ENCODE data around the gene TMEM144. TPM values are rescaled to one million over a fixed set of nuclear protein-coding genes. Genes with fewer than 3 reads are reported as not detected.
"Not testable (repeated sequence)": the region's sequence is repeated elsewhere in the genome, so short reads cannot be mapped to it uniquely, and the experiment has no call there.

The TMEM144 gene
- polyA plus RNA-seq, 3 donors = 4.9 to 6.0 (median 5.6) TPM

DNA sequence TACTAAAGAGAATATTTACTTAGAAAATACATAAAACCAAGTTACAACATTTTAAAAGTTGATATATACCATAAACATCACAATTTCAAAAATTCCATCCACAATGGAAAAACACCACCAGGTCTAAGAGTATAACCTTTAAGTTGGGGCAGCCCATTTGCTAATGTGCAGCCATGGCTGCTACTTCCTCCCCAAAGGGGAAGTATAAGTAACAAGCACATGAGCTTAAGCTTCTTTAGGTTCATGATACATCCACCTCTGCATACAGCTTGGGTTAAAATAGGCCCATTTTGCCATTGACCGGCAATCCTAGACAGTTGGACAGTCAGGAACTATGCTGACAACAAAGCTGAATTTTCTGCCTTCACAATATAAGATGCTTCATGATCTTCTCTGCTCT, 20.9 kb upstream of the TMEM144 start:
- DNase-seq (ENCODE audit: low read depth in 3 of 3, low spot score in 2 of 3) = no peak

DNA sequence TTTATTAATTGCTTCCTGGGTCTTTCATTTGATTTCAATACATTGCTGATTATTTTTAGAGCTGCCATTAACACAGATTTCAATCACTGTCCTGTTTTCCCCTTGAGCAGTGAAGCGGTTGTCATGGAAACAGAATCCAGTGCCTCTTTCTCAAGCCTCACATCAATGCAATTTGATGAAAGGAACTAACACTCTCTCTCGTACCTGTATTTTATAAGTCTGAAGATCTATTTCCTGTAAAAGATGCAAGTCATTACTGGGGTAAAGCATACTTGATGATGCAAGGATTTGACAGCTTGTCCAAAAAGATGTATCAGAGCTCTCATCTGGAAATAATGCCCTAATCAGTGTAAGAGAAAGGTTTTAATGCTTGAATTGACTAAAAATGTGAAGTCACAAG, 19.6 kb upstream of the TMEM144 start:
- DNase-seq (ENCODE audit: low read depth in 3 of 3, low spot score in 2 of 3) = no peak

DNA sequence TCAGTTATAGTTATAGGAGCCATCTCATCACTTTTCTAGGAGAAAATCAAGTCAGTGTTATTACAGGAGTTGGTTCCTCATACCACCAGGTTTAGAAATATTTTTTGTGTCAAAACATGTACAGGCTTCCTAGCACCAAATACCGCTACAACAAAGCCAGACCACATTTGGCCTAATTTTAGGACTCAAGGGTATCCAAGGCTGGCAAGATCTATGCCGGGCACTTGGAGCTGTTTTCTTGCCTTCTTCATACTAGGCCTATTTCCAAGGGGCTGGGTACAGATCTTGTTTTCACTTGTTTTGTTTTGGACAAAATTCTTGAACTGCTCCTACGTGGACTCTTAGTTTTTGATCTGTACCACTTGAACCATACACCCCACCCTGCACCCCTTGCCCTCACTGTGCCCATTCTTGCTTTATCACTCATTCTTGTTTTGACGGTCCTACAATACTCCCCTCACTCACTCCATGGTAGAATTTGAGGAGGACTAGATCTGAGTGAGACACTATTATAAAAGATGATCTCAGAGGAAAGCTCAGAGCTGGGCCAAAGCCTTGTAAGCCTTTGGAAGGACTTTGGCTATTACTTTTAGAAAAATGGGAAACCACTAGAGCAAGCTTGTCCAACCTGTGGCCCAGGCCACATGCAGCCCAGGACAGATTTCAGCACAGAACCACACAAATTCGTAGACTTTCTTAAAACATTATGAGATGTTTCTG, 17.7 kb upstream of the TMEM144 start:
- no peak for DNase-seq (ENCODE audit: low read depth in 3 of 3, low spot score in 2 of 3)

DNA sequence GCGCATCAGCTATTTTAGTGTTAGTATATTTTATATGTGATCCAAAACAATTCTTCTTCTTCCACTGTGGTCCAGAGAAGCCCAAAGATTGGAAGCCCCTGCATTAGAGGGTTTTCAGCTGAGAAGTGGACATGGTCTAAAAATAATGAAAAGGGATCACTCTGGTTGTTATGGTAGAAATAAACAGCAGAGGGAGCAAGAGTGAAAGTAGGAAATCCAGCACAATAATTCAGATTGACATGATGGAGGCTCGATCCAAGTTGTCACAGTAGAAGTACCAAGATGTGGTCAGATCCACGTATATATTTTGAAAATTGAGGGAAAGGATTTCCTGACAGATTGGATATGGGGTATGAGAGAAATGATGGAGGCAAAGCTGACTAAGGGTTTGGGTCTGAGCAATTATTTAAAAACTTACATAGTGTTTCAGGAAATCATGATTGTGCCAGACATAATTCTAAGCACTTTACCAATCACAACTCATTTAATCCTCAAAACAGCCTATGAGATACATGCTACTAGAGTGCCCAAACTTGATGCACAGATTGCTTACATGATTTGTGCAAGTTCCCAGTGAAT, 17.0 kb upstream of the TMEM144 start:
- DNase-seq (ENCODE audit: low read depth in 3 of 3, low spot score in 2 of 3) = no peak

DNA sequence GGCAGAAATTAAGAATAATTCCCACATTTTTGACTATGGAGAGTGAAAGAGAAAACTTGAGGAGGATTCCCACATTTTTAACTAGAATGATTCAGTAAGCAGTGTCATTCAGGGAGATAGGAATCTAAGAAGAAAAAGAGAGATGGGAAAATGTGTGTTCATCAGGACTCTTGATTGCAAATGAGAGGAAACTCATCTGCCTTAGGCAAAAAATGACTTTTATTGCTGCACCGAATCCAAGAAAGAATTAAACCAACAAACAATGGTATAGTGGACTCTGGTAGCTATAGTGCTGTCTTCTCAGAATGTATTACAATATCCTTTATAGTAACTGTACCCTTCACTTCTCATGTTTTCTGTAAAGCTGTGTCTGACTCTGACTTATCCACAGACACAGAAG, 15.0 kb upstream of the TMEM144 start:
- no peak for DNase-seq (ENCODE audit: low read depth in 3 of 3, low spot score in 2 of 3)

DNA sequence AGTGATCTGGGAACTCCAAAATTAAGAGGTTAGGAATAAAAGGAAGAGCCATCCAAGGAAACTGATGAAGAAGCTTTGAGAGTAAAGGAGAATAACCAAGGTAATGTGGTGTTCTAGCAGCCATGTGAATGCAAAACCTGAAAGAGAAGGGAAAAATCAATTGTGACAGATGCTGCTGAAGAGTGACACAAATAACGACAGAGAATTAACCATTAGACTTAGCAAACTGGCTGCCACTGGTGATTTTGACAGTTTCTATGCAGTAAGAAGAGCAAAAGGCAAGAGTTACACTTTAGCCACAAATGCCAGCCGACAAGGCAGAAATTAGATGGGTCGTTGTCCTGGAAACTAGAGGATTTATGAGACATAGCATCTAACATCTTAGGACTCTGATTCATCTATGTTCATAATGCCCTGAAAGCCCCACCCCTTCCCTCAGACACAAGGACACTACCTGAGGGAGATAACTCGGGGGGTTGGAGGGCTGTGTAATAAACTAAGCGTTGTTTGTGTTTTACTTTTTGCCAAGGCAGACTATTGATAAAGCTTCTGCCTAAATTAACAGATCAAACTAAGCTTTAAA, 13.0 kb upstream of the TMEM144 start:
- no peak for DNase-seq (ENCODE audit: low read depth in 3 of 3, low spot score in 2 of 3)

DNA sequence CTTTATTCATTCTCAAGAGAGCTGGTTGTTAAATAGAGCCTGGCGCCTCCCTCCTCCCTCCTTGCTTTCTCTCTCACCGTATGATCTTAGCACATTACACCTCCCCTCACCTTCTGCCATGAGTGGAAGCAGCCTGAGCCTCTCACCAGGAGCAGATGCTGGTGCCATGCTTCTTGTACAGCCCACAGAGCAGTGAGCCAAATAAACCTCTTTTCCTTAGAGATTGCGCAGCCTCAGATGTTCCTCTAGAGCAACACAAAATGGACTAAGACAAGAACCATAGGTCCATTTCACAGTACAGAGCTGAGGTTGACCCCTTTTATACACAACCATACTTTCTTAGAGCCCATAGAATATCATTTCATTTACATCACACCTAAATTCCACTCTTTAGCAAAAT, 10.1 kb upstream of the TMEM144 start:
- no peak for DNase-seq (ENCODE audit: low read depth in 3 of 3, low spot score in 2 of 3)

DNA sequence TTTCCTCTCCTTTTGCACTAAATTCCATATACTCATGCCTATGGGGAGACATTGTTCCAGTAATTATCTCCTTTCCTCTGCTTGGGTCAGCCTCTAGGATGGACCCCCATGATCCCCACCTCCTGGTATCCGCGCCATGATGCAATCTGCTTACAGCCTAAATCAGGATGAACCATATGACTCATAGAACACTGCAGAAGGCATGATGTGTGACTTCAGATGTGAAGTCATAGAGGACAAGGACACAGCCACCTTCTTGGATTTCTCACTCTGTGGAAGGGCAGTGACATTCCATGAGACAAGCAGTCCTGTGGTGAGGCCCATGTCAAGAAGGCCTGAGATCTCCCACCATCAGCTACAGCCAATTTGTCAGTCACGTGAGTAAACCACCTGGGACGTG, 9.0 kb upstream of the TMEM144 start:
- DNase-seq (ENCODE audit: low read depth in 3 of 3, low spot score in 2 of 3) = no peak

DNA sequence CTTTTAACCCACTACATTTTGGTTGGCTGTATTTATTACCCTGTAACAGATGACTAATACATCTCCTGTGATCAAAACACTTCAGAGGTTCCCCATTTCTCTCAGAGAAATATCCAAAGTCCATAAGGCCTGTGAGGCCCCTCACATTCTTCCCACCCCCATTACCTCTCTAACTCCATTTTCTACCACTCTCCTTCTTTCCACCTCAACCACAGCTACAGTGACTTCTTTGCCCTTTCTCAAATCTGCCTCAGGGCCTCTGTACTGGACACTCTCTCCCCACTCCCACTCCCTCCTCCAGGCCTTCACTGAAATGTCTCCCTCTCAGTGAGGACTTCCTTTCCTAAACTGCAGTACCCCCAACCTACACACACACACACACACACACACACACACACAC, 8.4 kb upstream of the TMEM144 start:
- no peak for DNase-seq (ENCODE audit: low read depth in 3 of 3, low spot score in 2 of 3)

DNA sequence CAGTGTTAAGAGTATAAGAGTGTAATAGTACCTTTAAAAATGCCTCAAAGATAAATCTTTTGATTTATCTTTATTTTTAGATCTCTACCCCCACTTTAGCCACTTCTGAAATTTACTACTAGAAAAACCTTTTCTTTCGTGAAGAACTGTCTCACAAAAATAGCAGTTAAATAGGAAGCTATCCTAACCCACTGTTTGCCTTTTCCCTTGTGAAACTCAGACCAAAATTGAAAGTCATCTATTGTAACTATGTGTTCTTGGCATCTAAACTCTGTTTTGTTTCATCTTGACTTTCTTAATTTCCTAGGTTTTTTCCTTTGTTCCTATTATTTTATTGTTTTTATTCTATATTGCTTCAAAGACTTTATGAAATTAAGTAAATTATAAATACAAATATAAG, 7.8 kb upstream of the TMEM144 start:
- DNase-seq (ENCODE audit: low read depth in 3 of 3, low spot score in 2 of 3) = no peak

DNA sequence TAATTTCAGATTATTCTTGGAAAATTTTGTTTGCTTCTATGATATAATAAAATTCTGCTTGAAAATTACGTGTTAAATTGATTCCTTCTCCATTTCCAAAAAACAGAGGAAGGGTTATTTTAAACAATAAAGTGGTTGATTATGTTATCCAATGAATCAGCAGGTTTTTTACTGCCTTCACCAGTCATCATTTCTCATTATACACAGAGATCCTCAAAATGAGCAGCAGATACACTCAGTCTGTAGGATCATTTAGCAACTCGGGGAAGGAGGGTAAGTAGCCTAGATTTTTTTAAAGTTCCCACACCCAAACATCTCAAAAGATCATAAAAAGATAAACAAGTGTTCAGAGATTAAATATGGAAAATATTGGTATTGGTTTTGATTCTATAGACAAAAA, 6.8 kb upstream of the TMEM144 start:
- DNase-seq (ENCODE audit: low read depth in 3 of 3, low spot score in 2 of 3) = no peak

DNA sequence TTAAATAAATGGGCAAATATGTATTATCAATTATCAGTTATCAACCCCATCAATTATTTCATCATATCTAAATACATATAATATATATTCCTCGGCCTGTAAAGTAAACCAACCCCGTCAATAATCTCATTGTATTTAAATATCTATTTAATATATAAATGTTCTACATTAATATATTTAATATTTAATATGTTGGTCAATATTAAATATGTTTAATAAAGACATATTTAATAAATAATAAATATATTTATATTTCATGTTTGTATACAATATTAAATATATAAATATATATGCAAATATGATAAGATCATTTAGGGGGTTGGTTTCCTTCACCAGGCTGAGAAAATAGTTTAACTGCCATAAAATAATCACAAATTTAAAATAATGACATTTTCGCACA, 6.4 kb upstream of the TMEM144 start:
- no peak for DNase-seq (ENCODE audit: low read depth in 3 of 3, low spot score in 2 of 3)

DNA sequence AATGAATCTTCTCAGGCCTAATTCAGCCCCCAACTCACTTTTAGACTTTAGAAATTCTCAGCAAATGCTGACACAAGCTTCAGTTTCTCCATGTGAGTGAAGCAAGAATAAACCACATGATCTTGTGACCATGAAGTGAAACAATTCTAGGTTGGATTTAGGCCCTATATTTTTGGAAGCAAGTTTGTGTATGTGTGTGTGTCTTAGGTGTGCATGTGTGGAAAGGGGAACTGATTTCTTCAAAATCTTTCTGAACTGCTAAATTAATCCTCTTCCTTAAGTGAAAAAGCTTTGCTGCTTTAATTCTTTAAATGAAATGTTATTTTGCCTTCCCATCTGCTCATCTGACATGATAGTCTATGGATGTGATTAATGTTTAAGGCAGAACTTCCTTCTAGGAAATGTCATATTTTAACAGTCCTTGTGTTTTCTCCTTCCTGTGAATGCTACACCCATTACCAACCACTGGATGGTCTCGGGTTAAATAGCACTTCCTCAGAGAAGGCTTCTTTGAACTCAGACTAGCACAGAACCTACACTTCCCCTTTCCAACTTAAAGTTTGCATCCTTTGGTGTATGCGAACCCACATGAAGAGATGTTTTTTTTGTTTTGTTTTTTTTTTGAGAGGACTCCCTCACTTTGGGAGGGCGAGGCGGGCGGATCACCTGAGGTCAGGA, 1.2 kb upstream of the TMEM144 start:
- DNase-seq (ENCODE audit: low read depth in 3 of 3, low spot score in 2 of 3) = no peak

DNA sequence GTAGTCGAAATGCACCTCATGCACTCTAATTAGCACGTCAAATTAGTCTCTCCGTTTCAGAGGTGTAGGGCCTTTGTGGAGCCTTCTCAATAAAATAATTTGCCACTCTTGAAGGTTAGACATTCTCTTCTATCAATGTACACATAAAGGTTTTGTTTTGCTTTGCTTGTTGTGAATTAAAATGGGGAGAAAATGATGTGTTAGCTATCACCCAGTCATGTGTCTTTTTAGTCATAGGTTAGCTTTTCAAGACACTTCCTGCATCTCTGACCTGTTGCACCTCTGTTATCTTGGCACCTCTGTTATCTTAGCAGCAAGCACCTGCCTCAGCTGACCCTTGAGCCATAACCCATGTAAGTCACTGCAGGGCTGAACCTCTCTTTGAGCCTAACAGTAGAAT, 936 bp downstream of the TMEM144 start:
- no peak for DNase-seq (ENCODE audit: low read depth in 3 of 3, low spot score in 2 of 3)

DNA sequence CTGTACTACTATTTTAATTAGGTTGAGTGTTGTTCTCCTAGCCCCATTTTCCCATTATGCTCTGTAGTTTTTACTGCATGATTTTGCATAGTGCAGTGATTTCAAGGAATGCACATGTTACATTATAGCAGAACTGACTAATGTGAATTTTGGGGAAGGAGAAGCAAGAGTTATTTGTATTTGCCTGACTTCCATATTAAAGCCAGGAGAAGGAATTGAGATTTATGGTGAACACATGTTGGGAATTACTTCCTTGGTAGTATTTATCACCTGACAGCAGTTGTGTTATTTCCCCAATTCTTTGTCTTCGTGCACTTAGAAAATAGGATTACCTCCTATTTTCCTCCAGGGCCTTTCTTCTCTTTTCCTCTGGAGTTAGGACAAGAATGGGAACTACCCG, 3.2 kb downstream of the TMEM144 start:
- DNase-seq (ENCODE audit: low read depth in 3 of 3, low spot score in 2 of 3) = no peak

DNA sequence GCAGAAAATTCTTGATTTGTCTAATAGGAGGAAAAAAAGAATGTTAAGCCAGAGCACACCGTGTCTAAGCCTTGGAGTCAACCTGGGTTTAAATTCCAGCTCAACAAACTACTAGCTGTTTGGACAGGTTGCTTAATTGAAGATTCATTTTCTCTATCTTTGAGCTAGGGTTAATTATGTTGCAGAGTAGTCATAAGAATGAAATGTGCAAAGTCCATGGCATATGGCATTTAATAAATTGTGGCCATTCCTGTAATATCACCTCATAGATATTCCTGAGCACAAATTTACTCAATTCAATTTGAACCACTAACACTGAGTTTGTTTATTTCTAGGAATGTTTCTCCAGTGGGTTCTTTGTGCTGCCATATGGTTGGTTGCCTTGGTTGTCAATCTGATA, 4.6 kb downstream of the TMEM144 start:
- DNase-seq (ENCODE audit: low read depth in 3 of 3, low spot score in 2 of 3) = no peak

DNA sequence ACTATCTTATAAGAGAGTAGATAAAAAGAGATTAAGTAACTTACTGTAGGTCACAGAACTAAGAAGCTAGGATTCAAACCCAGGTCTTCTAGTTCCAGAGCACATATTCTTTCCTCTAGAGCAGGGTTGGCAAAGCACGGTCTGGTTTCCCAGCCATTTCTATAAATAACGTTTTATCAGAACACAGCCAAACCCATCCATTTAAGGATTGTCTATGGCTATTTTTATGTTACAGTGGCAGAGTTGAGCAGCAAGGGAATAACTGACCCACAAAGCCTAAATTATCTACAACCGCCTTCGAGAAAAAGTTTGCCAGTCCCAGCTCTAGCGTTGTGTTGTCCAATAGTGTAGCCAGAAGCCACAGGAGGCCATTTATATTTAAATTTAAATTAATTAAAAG, 7.5 kb downstream of the TMEM144 start:
- DNase-seq (ENCODE audit: low read depth in 3 of 3, low spot score in 2 of 3) = no peak

DNA sequence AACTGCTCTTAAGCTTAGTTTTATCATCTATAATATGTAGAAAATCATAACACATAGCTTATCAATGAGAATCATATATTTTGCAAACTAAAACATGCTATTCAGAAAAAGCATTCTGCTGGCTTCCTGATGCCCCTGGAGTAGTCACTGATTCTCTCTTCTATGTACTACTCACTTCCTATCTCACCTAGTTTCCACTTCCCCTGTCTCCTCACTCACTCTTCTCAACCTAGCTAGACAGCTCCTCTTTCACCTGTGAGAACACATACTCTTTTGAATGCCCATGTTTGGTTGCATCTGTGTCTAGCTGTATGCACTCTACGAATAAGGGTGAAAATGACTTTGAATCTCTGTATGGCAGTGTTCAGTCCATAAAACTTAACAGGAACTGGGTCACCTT, 9.3 kb downstream of the TMEM144 start:
- DNase-seq (ENCODE audit: low read depth in 3 of 3, low spot score in 2 of 3) = no peak

DNA sequence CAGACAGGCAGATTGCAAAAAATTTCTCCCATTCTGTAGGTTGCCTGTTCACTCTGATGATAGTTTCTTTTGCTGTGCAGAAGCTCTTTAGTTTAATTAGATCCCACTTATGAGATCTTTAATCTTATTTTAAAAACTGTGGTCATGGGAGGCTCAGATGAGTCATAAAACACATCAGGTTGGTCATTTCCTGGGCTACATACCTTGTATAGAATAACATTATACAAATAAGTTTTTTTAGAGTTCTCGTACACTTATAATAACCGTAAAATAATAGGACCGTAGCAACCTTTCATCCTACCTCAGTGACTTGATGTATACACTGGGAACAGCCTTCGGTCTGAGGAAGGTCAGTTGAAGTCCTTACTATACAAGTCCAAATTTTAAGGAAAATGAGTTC, 14.0 kb downstream of the TMEM144 start:
- not testable (repeated sequence) for DNase-seq (ENCODE audit: low read depth in 3 of 3, low spot score in 2 of 3)

DNA sequence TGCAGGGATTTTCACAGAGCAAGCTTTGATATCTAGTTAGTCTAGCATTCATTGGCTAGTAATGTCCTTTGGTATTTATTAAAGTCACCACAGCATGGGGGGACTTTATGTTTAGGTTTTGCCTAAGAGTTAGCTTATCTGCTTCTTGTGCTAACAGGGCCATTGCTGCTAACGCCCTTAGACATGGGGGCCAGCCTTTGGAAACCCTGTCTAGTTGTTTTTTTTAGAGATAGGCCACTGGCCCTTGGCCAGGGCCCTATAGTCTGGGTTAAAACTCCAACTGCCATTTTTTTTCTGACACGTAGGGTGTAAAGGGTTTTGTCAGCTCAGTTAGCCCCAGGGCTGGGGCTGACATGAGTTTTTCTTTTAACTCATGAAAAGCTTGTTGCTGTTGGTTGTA, 14.7 kb downstream of the TMEM144 start:
- DNase-seq (ENCODE audit: low read depth in 3 of 3, low spot score in 2 of 3) = not testable (repeated sequence)

DNA sequence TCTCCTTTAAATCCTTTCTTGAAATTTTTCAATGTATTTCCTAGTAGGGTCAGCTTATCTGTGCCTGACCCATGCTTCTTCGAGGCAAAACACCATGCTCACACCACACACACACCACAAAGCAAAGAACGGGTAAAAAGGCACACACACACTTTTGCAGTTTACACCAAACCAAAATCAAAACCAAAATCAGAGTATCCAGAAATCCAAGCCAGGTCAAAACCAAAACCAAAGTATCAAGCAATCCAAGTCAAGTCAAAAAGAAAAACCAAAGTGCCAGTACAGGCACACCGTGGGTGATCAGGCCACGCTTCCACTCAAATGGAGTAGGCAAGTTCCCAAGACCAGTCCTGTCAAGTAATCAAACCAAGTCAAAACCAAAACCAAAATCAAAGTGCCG, 17.6 kb downstream of the TMEM144 start:
- not testable (repeated sequence) for DNase-seq (ENCODE audit: low read depth in 3 of 3, low spot score in 2 of 3)

DNA sequence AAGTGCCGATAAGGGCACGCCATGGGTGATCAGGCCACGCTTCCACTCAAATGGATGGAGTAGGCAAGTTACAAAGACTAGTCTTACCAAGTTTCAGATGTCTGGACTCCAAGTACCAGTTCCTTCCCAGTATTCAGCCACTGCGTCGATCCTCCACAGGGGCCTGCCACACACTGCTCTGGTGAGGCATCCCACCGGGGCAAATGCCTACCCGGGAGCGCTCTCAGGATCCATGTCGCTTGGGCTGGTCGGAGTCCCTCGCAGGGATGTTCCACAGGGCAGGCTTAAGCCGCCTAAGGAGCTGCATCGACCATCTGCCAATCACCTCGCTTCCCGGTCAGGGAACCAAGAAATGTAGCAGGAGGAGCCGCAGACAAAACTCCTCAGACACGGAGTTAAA, 18.1 kb downstream of the TMEM144 start:
- not testable (repeated sequence) for DNase-seq (ENCODE audit: low read depth in 3 of 3, low spot score in 2 of 3)
